PFSK-1 (cell line): ENCODE results near the gene EIF5AL1.
"Not testable (repeated sequence)": the region's sequence is repeated elsewhere in the genome, so short reads cannot be mapped to it uniquely, and the experiment has no call there.

Experiments
- FOXP2 ChIP-seq: optimal IDR thresholded peaks from 2 replicates; pipeline ENCODE3; 2011; ENCODE audit warnings: borderline replicate concordance, control low read depth, inconsistent platforms; ENCODE audit not compliant: insufficient read depth; ENCODE audit errors: extremely low read length, extremely low read depth
- POLR2AphosphoS5 ChIP-seq: IDR thresholded peaks from 2 replicates; pipeline ENCODE4 v1.6.1; 2012; ENCODE audit warnings: low read depth, mild to moderate bottlenecking, control low read depth, low read length, moderate library complexity
- REST ChIP-seq, 2 experiments: IDR thresholded peaks; 2 replicates each; pipeline versions ENCODE4 v1.6.1 to v1.8.0; 2011 to 2012; ENCODE audit warnings: low read depth in 2 of 2, low read length in 2 of 2, control low read depth in 1 of 2, inconsistent platforms in 1 of 2, mild to moderate bottlenecking in 1 of 2, moderate library complexity in 1 of 2; ENCODE audit not compliant: insufficient read depth in 1 of 2
- SIN3A ChIP-seq: IDR thresholded peaks from 2 replicates; pipeline ENCODE4 v1.6.1; 2012; ENCODE audit warnings: mild to moderate bottlenecking, low read length, moderate library complexity, borderline replicate concordance; ENCODE audit not compliant: insufficient read depth
- TAF1 ChIP-seq: IDR thresholded peaks from 2 replicates; pipeline ENCODE4 v1.6.1; 2012; ENCODE audit warnings: low read length, control low read depth, borderline replicate concordance; ENCODE audit not compliant: insufficient read depth

- TF ChIP-seq REST (IDR thresholded peaks at IDR 0.05; ENCODE audit: insufficient read depth in 1 of 2, low read depth in 2 of 2, low read length in 2 of 2); POLR2AphosphoS5; TAF1; SIN3A; FOXP2: not testable (repeated sequence)
These were observed at the start of gene EIF5AL1 for GRCh38 chr10:79511891-79512583.
